HG03442 (cell line): ENCODE measurements around the gene CNTN5.

ENCODE experiments used
- ATAC-seq: cut with Tn5 transposase; IDR thresholded peaks from one replicate; pipeline ENCODE4 v1.9.1; 2021; ENCODE audit warnings: mild to moderate bottlenecking, moderate library complexity; ENCODE audit not compliant: unreplicated experiment

Gene CNTN5

DNA sequence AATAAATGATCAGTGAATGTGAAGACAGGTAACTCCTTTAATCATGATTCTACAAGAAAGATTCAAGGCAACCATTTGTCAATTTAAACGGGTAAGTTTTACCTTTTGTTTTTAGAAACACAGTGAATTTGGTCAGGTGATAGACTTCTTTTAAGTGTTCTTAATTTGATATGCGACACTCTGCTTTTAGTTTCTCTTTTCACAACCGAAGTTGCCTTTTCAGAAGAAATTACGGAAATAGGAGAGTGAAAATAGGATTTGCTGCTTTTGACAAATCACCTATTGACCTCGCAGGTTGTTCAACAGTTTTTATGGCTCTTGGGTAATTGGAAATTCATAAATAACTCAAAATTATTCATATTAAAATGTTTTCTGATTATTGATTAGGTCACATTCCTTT, 142.1 kb downstream of the CNTN5 start:
- no peak for ATAC-seq

DNA sequence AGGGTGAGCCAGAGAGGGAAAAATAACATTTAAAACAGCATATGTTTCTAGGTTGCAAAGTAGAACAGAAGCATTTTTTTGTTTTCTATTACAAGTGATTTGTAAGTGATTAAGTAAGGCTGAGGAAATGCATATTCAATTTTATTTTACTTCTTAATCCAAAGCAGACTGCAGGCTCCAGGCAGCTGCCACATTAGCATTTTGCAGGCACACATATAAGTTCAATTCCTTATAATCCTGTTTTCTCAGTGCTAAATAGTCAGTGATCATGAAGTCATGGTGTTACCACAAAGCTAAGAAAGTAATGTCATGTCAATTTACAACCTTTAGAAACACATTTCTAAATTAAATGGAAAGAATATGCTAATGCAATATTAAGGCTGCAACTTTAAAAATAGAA, 149.8 kb downstream of the CNTN5 start:
- no peak for ATAC-seq

DNA sequence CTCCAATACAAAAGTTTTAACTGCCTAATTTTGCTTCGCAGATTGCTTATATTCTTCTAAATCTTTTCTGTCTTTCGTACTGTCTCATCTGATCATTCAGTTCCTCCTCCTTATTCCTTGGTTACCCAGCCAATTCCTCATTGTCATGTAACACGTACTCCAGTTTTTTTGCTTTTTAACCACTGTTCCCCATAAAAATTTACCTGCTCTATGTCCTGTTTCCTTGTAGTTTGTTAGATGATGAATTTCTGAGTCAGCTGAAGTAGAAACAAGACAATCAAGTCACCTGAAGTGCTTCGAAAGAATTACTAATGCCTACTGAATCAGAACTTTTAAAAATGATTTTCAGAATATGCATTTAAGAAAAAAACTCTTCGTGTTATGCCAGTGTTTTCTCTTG, 150.6 kb downstream of the CNTN5 start:
- no peak for ATAC-seq

DNA sequence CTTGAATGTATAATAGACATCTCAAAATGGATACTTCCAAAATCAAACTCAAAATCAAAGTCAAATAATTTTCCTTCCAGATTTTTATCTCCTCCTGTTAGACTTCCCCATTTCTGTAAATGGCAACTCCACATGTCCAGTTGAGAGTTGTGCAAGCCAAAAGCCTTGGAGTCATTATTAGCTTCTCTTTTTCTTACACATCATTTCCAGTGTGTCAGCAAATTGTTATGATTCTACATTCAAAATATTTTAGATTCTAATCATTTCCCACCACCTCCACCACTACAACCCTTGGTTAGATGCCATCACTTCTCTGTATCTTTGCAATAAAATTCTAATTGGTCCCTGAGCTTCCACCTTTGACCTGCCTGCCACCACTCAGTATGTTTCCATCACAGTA, 155.7 kb downstream of the CNTN5 start:
- ATAC-seq, result no peak

DNA sequence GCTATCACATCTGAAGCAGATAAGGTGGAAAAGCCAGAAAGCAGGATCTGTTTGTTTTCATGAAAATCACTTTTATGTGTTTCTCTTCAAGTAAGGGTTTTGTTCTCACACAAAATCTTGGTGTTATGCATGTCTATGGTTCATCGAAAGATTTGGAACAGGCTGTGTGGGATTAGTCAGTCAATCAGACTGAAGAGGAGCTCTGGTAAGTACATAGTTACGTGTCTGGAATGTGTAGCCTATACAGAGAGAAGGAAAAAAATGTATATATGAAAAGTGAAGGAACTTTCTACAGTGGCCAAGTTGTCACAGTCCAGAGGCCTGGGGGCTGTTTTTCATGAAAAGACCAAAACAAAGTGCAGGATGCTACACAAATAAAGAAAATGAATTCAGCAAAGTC, 156.7 kb downstream of the CNTN5 start:
- ATAC-seq, result no peak

DNA sequence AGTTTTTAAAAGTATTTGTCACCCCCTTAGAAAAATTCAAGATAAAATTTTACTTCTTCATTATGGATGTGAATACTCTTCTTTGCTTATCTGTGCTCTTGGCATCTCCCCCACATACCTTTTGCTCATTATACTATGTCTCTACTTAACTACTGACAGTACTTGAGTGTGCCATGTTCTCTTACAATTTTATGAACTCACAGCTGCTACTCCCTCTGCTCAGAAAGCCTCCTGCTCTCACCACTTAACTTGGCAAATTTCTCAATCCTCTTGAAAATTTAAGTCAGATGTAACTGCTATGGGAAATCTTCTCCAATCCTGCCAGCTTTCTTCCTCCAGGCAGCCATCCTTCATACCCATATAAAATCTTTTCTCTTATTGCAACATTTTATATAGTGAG, 163.4 kb downstream of the CNTN5 start:
- no peak for ATAC-seq

DNA sequence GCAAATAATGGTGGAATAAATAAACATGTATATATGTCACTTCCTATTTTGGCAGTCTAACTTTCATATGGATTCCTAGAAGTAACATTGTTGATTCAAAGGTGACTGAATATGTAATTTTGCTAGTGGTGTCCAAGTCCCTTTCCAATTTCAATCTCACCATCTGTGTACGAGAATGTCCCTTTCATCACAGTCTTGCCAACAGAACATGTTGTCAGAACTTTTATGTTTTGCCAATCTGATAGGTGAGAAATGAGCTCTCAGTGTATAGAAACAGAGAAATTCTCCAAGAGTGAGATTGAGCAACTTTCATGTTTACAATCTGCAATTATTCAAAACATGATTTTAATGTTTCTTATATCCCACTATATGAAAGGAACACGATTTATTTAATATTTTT, 167.5 kb downstream of the CNTN5 start:
- no peak for ATAC-seq

DNA sequence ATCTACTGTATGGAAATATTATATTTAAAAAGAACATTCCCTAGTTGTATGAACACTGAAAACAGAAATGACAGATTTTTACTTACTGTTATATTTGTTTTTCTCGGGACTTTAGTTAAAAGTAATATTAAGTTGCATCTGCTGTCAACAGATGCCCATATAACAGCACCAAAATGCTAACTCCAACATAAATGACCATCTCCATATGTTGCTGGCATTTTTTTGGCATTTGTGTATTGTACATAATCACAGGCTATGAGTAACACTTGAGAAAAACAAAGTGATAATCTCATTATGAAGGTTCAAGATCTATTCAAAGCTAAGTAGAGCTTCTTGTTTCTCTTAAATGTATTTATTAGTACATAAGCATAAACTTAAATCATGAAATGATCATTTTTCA, 172.0 kb downstream of the CNTN5 start:
- no peak for ATAC-seq

DNA sequence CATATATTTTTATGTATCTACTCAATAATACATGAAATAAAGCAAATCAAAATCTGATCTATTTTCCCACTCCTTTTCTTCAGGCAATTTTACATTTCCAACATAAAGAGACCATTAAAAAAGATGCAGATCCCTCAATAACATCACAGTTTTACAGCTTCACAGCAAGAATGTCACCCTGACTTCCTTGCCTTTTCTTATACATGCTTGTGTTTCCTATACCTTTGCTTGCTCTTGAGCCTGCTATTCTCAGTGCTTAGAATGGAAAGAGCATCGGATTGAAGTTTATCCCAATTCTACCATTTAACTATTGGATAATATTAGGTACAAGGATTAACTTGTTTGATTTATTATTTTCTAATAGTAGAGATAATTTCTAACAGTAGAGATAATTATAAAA, 176.7 kb downstream of the CNTN5 start:
- ATAC-seq, result no peak

DNA sequence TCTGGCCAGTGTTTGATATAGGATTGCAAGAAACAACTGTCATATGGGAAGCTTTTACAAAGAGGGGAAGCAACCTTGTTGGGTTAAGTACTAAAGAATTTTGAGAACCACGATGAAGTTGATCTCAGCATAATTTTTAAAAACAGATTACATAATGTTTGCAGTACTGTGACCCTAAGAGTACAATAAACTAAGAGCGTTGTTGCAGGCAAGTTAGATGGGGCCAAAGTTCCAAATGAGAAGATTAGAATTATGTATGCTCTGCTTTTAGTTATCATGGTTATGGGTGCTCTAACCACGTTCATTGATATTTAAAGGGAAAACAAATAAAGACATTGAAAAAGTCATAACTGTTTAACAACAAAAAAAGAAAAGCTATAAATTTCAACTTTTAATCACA, 177.5 kb downstream of the CNTN5 start:
- ATAC-seq, result no peak

DNA sequence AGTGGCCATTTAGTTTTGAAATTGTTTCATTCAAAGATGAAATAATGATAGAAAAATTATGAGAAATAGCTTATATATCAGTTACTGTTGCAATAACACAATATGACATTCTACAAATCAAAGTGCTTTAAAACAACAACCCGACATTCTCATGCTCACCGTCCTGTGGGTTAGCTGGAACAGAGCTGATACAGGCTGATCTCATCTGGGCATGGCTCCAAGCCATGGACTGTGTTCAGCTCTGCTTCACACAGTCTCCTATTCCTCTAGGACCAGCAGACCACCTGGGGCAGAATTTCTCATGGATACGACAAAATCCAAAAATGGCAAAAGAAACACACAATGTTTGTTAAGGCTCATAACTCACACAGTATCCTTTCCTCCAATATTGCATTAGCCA, 178.6 kb downstream of the CNTN5 start:
- no peak for ATAC-seq

DNA sequence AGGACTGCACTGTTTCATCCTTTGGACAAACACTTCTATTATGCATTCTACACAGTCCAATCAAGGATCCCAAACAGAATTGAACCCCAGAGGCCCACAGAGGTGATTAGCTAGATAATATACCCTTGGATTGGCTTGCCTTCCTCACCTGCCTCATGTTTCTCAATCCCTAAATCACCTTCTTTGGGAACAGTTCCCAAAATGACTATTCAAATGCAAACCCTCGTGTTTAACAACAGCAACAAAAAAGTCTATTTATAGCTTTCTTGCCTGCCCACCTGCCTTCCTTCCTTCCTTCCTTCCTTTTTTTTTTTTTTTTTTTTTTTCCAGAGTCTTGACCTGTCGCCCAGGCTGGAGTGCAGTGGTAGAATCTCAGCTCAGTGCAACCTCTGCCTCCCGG, 180.0 kb downstream of the CNTN5 start:
- ATAC-seq, result no peak

DNA sequence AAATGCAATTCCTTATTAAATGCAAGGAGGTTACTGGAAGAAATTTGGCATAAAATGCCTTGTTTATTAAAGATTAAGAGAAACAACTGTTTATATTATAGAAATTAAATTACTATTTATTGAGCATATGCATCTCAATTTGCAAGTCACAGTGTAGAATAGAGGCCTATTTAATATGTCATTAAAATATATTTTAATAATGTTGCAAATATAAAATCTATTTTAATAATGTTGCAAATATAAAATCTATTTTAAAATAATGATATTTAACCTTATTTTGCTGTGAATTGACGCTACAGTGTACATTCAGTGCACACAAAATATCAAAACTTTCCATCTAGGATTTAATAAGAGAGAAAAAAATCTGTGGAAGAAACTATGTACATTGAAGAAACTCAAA, 188.1 kb downstream of the CNTN5 start:
- no peak for ATAC-seq

DNA sequence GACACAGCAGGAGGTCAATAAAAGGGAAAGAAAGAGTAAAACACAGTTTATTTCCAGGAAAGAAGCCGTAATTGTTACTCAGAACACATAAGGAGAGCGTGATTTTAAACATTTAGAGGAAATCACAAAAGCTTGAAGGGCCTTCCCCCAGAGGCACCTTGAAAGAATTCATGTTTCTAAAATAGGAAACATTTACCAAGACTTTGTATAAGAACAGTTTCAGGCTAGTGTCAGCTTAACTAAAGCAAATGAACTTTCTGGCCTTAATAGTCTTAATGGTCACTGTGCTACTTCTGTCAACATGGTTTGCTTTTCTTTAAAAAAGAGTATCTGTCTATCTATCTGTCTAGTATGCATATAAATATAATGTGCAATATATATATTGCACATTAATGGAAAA, 208.8 kb downstream of the CNTN5 start:
- no peak for ATAC-seq

DNA sequence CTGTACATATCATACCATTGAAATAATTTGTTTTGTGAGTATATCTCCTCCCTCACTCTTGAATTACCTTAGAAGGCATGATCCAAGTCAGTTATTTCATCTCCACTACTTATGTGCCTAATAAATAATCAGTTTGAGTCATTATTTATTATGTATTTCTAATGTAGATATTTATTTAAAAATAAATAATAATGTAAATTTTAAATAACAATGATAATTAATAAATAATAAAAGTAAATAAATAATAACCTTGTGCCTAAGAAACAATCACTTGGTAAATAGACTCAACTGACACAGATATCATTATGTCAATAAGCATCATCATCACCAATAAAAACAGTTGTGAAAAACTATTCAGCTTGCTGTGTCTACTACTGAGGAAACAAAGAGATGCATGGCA, 213.8 kb downstream of the CNTN5 start:
- ATAC-seq, result no peak

DNA sequence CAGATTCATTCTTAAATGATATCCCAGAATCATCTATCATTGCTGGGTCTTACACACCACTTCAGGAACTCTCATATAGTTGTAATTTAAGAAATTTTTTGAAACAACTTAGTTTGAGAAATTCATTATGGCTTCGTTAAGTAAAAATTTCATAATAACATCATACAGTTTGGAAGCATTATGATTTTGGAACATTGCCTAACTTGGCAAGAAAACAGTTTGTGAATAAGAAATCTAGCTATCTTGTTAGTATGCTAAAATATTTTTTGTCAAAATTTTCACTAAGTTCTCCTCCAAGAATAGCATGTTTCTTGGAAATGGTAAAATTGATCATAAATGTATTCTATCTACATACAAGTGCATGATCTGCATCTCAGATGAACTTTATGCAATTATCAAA, 217.7 kb downstream of the CNTN5 start:
- ATAC-seq, result no peak

DNA sequence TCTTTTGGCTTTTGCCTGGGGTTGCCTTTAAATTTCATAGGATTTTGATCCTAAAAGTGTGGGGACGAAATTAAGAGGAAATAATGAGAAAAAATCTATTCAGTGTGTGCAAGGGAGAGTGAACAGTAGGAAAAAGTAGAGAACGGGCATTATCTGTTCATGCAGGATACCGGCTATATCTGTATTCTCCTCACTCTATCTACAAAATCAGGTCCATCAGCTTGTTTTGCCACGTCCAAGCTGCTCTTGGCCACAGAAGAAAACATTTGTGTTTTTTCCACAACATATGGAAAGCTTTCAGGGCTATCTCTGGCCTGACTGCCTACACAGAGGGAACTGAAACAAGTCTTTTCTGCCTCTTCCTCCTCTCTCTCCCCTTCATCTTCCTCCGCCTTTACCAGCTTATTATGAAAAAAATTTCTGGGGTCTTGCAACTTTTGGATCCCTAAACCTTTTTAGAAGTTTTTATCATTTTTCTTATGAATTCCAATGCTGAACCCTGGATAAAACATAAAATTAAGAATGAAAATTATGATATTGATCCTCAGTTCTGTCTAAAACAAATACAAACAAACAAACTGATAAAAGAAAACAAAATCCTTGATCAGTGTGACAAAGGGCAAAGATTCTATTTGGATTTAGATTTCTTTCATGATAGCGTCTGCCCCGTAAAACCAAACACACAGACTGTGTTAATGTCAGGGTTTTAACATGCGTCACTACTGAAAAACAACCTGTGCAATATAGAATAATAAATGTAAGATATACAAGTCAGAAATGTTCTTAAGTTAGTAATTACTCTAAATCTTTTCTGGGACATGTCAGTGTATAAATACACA, 219.7 kb downstream of the CNTN5 start:
- no peak for ATAC-seq

DNA sequence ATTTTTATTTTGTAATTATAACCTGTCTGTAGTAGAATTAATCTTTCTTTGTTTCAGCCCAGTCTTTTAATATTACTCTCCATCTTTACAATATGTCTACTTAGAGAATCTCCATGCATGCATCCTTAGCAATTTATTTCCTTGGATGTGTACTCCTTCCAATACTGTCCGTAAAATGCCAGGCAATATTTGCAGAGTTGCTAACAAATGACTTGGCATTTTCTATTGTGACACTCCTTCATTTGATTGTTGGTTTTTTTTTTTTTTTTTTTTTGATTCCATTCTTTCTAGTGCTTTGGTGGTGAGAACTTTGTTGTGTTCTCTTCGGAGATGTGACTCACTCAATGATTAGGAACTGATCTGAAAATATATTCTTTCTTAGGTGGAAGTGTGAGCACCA, 220.3 kb downstream of the CNTN5 start:
- ATAC-seq, result no peak

DNA sequence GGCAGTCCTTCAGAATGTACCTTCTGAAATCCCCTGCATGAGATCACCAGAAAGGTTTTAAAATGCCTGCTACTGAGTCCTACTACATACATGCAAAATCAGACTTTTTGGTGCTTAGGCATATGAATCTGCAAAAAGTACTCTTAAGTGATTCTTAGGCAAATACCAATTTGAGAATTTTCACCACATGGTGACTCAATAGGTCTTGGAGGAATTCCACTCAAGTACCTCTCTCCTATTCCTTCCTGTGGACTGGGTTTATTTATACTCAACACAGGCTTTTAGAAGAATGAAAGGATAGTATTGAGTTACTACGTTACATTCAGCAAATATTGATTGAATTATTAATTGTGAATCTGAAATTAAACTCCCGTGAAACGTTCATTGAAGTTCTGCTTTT, 223.9 kb downstream of the CNTN5 start:
- ATAC-seq, result no peak

DNA sequence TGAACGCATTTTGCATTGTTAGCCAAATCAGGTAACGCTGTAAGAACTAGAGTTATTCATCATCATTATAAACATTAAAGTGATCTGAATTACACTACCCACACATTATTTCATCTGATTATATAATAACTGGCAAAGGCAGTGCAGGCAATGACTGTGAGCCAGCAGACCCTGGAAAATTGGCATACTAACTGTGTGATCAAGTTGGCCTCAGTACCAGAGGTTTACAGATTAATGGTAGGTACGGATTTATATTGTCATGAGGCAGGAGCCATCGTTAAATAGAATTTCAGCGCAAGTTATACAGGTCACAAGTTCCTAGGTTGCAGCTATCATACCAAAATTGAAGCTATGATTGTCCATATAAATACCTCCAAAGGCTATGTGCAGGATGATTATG, 225.4 kb downstream of the CNTN5 start:
- no peak for ATAC-seq

DNA sequence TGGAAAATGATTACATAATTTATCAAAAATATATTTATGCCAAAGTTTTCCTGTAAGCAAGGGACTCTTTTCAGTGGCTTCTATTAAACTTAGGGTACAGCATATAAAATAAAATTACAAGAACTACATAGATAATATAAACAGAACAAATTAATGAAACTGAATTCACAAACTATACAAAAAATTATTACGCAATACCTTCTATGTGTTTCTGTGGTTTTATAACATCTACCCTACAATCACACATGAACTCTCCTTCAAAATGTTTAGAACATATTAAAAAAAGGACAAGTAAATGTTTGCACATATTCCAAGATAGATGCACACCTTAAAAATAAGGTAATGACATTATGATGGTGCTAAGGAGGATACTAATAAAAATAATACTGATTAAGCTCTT, 235.9 kb downstream of the CNTN5 start:
- no peak for ATAC-seq

DNA sequence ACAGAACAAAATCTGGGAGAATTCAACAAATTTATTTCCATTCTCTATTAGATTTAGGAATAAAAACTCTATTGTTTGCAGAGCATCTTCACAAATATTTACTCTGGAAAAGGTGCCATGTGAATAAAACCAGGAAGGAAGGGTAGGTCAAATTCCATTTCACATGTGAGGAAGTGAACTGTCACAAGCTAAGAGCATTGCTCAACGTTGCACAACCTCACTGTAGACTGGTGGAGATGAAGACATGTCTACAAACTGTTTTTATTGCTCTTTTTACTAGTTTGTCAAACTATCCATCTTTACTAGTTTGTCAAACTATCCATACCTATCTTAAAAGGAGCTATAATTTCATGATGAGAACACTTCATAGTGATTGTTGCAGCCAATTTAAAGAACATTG, 236.4 kb downstream of the CNTN5 start:
- ATAC-seq, result no peak

DNA sequence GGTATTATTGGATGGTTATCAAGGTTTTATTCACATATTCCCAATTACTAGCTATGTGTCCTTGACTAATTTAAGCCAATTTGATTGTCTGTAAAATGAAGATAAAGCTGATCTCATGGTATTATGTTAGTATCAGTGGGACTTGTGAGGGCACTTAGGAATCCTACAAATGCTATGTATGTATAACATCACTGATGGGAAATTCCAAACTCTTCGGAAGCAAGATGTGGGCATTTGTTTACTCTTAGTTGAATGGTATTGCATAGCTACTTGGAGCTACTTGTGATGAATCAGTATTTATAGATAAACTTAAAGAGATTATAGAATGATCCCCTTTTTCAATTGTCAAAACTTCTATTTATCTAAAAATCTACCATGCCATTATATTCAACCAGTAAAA, 239.9 kb downstream of the CNTN5 start:
- ATAC-seq, result no peak
